ENCODE results near the gene PRSS21. TPM values are rescaled to one million over a fixed set of nuclear protein-coding genes. Genes with fewer than 3 reads are reported as not detected.
A peak's percentile ranks its signal among the peaks of the same experiment; 100 is the strongest.

PRSS21 gene
- total RNA-seq, 2 donors from 2014 or later, result 0.53 to 21.5 TPM

- Mint-ChIP-seq H3K27me3 (no peaks in the 10 kb centered on the region), H3K4me3 (no peak overlapping the region), H3K9me3 (no peaks in the 10 kb centered on the region), H3K4me1 (ENCODE audit: low read depth in 2 of 2) (peaks cover 0 to 2% of the 10 kb centered on the region in 2 donors), H3K36me3 (no peaks in the 10 kb centered on the region), H3K27ac (no peak overlapping the region)
- DNase-seq (ENCODE audit: low spot score), result no peak
- peak in 1 of 2 donors; percentile 4 for ATAC-seq
Observed at GRCh38 chr16:2819939-2820835, 3.1 kb downstream of the PRSS21 start.

- no peak overlapping the region for H3K4me3 Mint-ChIP-seq
- no peaks in the 10 kb centered on the region for H3K36me3 Mint-ChIP-seq
- H3K27me3 Mint-ChIP-seq, result no peaks in the 10 kb centered on the region
- ATAC-seq (no peak), DNase-seq (ENCODE audit: low spot score) (no peak)
- no peak overlapping the region for H3K27ac Mint-ChIP-seq
- no peaks in the 10 kb centered on the region for H3K9me3 Mint-ChIP-seq
- peaks cover 0 to 2% of the 10 kb centered on the region in 2 donors for H3K4me1 Mint-ChIP-seq (ENCODE audit: low read depth in 2 of 2)
Observed at GRCh38 chr16:2820836-2821486, 3.9 kb downstream of the PRSS21 start.

DNA sequence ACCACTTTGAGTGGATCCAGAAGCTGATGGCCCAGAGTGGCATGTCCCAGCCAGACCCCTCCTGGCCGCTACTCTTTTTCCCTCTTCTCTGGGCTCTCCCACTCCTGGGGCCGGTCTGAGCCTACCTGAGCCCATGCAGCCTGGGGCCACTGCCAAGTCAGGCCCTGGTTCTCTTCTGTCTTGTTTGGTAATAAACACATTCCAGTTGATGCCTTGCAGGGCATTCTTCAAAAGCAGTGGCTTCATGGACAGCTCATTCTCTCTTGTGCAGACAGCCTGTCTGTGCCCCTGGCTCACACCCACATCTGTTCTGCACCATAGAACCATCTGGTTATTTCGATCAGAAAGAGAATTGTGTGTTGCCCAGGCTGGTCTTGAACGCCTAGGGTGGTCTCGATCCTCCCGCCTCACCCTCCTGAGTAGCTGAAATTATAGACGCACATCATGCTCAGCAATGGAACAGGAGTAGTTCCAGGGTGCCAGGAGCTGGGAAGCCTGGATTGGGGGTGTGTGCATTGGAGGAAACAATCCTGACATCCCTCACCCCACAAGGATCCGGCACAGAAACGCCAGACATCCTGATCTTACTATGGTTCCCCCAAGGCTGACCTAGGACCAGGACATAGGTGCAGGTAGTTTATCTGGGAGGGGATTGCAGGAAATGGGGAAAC, 4.6 kb downstream of the PRSS21 start:
- Mint-ChIP-seq H3K4me3 (no peak overlapping the region), H3K27me3 (no peaks in the 10 kb centered on the region), H3K27ac (no peak overlapping the region), H3K4me1 (ENCODE audit: low read depth in 2 of 2) (peaks cover 0 to 2% of the 10 kb centered on the region in 2 donors), H3K9me3 (no peaks in the 10 kb centered on the region), H3K36me3 (no peaks in the 10 kb centered on the region)
- ATAC-seq, result no peak
- no peak for DNase-seq (ENCODE audit: low spot score)

DNA sequence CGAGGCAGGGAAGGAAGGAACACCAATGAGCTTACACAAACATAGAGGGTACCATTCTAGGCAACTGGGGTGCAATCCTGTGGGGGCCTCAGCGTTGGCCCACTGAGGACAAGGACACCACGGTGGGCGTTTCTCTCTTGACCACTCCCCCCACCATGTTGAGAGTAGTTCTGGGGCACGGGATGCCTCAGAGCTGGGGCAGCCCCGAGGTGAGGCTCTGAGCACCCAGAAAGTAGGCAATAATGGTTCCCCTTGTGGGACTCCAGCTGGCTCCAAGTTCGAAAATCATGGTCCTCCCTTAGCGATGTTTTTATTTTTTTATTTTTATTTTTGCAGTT, 5.1 kb downstream of the PRSS21 start:
- no peak overlapping the region for H3K27ac Mint-ChIP-seq
- H3K36me3 Mint-ChIP-seq, result no peaks in the 10 kb centered on the region
- ATAC-seq (no peak), DNase-seq (ENCODE audit: low spot score) (no peak)
- peaks cover 0 to 2% of the 10 kb centered on the region in 2 donors for H3K4me1 Mint-ChIP-seq (ENCODE audit: low read depth in 2 of 2)
- no peaks in the 10 kb centered on the region for H3K27me3 Mint-ChIP-seq
- no peak overlapping the region for H3K4me3 Mint-ChIP-seq
- H3K9me3 Mint-ChIP-seq, result no peaks in the 10 kb centered on the region

- Mint-ChIP-seq H3K36me3 (no peaks in the 10 kb centered on the region), H3K9me3 (no peaks in the 10 kb centered on the region), H3K27ac (no peak overlapping the region), H3K4me3 (no peak overlapping the region), H3K4me1 (ENCODE audit: low read depth in 2 of 2) (peaks cover 0 to 2% of the 10 kb centered on the region in 2 donors), H3K27me3 (no peaks in the 10 kb centered on the region)
- DNase-seq (ENCODE audit: low spot score) (no peak), ATAC-seq (no peak)
Observed at GRCh38 chr16:2822496-2822895, 5.5 kb downstream of the PRSS21 start.

GRCh38 chr16:2824626-2825025, 7.6 kb downstream of the PRSS21 start:
- Mint-ChIP-seq H3K27me3 (no peaks in the 10 kb centered on the region), H3K4me1 (ENCODE audit: low read depth in 2 of 2) (peaks cover 0 to 2% of the 10 kb centered on the region in 2 donors), H3K4me3 (no peak overlapping the region), H3K9me3 (no peaks in the 10 kb centered on the region), H3K36me3 (no peaks in the 10 kb centered on the region), H3K27ac (no peak overlapping the region)
- DNase-seq (ENCODE audit: low spot score), result no peak
- no peak for ATAC-seq

GRCh38 chr16:2825049-2825742, 8.2 kb downstream of the PRSS21 start:
- Mint-ChIP-seq H3K9me3 (no peaks in the 10 kb centered on the region), H3K27me3 (no peaks in the 10 kb centered on the region), H3K27ac (no peak overlapping the region), H3K4me1 (ENCODE audit: low read depth in 2 of 2) (peaks cover 0 to 2% of the 10 kb centered on the region in 2 donors), H3K36me3 (no peaks in the 10 kb centered on the region), H3K4me3 (no peak overlapping the region)
- ATAC-seq, result no peak
- DNase-seq (ENCODE audit: low spot score), result no peak

DNA sequence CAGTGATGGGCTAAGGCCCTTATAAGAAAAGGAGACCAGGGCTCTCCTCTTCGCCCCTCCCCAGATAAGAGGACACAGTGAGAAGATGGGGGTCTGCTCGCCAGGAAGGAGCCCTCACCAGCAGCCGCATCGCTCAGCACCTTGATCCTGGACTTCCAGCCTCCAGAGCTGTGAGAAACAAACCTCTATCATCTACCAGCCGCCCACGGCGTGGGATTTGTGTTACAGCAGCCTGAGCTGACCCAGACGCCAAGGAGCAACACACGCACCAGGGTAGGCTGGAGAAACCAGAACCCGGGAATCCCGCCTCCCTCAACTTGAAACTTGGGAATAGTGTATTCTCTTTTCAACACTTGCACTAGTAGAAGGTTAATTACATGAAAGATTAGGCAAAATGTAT, 8.9 kb downstream of the PRSS21 start:
- H3K36me3 Mint-ChIP-seq, result no peaks in the 10 kb centered on the region
- ATAC-seq (no peak), DNase-seq (ENCODE audit: low spot score) (no peak)
- peaks cover 0 to 4% of the 10 kb centered on the region in 2 donors for H3K4me1 Mint-ChIP-seq (ENCODE audit: low read depth in 2 of 2)
- no peak overlapping the region for H3K27ac Mint-ChIP-seq
- no peaks in the 10 kb centered on the region for H3K9me3 Mint-ChIP-seq
- no peaks in the 10 kb centered on the region for H3K27me3 Mint-ChIP-seq
- H3K4me3 Mint-ChIP-seq, result no peak overlapping the region

GRCh38 chr16:2826591-2827373, 9.7 kb downstream of the PRSS21 start:
- Mint-ChIP-seq H3K27me3 (no peaks in the 10 kb centered on the region), H3K36me3 (no peaks in the 10 kb centered on the region), H3K4me1 (ENCODE audit: low read depth in 2 of 2) (peaks cover 0 to 7% of the 10 kb centered on the region in 2 donors), H3K27ac (no peak overlapping the region), H3K9me3 (no peaks in the 10 kb centered on the region), H3K4me3 (no peak overlapping the region)
- no peak for DNase-seq (ENCODE audit: low spot score)
- no peak for ATAC-seq

- H3K27ac Mint-ChIP-seq, result no peak overlapping the region
- no peak overlapping the region for H3K4me3 Mint-ChIP-seq
- peak in 1 of 2 donors; percentile 18 for ATAC-seq
- H3K9me3 Mint-ChIP-seq, result no peaks in the 10 kb centered on the region
- no peak for DNase-seq (ENCODE audit: low spot score)
- H3K27me3 Mint-ChIP-seq, result no peaks in the 10 kb centered on the region
- H3K36me3 Mint-ChIP-seq, result no peaks in the 10 kb centered on the region
- H3K4me1 Mint-ChIP-seq (ENCODE audit: low read depth in 2 of 2), result peaks cover 0 to 7% of the 10 kb centered on the region in 2 donors
Observed at GRCh38 chr16:2827374-2827791, 10.3 kb downstream of the PRSS21 start.

GRCh38 chr16:2827831-2828520, 10.9 kb downstream of the PRSS21 start:
- DNase-seq (ENCODE audit: low spot score) (no peak), ATAC-seq (no peak)
- Mint-ChIP-seq H3K36me3 (no peaks in the 10 kb centered on the region), H3K4me1 (ENCODE audit: low read depth in 2 of 2) (peaks cover 0 to 12% of the 10 kb centered on the region in 2 donors), H3K27ac (no peak overlapping the region), H3K27me3 (no peaks in the 10 kb centered on the region), H3K4me3 (no peak overlapping the region), H3K9me3 (no peaks in the 10 kb centered on the region)

DNA sequence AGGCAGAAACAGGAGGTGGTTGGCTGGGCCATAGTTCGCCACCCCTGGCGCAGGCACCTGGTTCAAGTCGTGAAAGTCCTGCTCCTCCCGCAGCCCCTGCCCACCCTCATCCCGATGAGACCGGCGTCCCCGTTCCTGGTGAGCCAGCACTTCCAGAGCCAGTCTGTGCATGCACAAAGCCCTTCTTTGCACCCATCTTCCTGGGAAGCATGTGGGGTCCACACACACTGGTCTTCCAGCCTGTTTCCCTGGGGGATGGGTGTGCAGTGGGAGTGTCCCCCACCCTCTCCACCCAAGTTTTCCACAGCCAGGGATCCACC, 11.4 kb downstream of the PRSS21 start:
- ATAC-seq, result no peak
- no peak for DNase-seq (ENCODE audit: low spot score)
- no peak overlapping the region for H3K27ac Mint-ChIP-seq
- no peak overlapping the region for H3K4me3 Mint-ChIP-seq
- H3K4me1 Mint-ChIP-seq (ENCODE audit: low read depth in 2 of 2), result peaks cover 0 to 12% of the 10 kb centered on the region in 2 donors
- H3K27me3 Mint-ChIP-seq, result no peaks in the 10 kb centered on the region
- no peaks in the 10 kb centered on the region for H3K9me3 Mint-ChIP-seq
- no peaks in the 10 kb centered on the region for H3K36me3 Mint-ChIP-seq
